GM19463 (cell line): ENCODE results near the gene SCRG1.
A peak's percentile ranks its signal among the peaks of the same experiment; 100 is the strongest.

Source experiments
- ATAC-seq: cut with Tn5 transposase; IDR thresholded peaks from one replicate; pipeline ENCODE4 v1.9.1; 2021; ENCODE audit warnings: mild to moderate bottlenecking, moderate library complexity; ENCODE audit not compliant: unreplicated experiment

SCRG1 gene

DNA sequence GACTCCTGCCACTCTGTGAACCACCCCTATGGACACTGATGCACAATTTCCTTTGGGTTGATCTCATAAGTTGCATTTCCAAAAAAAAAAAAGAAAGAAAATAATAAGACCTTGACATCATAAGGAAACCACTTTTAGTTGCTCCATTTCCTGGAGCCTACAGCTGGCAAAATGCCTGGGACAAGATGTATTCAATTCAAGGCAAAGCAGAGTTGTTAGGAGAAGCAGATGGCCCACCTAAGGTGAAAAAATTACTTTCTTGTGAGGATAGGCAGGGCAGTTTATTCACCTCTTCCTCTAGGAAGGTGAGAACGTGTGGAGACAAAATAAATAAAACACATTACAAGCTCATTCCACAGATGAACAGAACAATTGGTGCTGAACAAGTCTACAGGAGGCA, 14.1 kb upstream of the SCRG1 start:
- no peak for ATAC-seq

DNA sequence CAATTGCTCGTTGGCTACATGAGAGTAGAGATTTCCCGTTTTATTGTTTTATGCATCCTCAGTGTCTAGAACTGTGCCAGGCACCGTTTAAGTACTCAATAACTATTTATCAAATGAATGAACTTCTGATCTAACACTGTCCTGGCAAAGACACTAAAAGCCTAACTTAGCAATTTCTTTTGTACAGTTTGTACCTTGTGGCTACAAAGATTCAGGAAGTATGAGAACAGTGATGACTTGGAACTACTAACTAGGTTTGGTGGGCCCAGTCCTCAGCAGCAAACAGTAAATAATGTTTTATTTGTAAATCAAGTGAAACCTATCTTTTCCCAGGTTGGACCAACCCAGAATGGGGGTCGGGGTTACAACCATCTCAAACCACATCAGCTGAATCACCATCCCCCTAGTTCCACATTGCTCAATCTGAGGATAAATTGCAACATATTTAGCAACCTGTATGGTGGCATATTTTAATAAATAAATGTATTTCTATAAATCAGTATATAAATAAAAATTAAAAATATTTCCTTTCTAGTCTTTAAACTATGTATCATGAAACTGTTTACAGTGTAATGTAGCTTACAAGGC, 12.3 kb upstream of the SCRG1 start:
- ATAC-seq = no peak

DNA sequence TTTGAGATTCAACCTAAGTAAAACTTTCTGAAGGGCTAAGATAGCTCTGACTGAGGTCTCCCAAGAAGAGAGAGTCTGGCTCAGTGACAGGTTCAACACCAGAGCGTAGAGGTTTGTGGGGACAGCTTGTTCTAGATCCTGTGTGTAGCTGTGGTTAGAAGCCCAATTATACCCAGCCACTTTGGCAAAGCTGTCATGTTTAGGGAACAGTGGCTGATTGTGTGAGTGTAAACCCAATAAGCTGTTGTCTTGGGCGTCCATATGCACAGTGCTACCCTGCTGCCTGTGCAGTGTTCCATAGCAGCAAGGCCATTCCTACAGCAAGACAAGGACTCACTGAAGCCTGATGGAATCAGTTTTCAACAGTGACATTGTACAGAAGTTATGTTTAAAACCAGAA, 11.2 kb upstream of the SCRG1 start:
- ATAC-seq = no peak

DNA sequence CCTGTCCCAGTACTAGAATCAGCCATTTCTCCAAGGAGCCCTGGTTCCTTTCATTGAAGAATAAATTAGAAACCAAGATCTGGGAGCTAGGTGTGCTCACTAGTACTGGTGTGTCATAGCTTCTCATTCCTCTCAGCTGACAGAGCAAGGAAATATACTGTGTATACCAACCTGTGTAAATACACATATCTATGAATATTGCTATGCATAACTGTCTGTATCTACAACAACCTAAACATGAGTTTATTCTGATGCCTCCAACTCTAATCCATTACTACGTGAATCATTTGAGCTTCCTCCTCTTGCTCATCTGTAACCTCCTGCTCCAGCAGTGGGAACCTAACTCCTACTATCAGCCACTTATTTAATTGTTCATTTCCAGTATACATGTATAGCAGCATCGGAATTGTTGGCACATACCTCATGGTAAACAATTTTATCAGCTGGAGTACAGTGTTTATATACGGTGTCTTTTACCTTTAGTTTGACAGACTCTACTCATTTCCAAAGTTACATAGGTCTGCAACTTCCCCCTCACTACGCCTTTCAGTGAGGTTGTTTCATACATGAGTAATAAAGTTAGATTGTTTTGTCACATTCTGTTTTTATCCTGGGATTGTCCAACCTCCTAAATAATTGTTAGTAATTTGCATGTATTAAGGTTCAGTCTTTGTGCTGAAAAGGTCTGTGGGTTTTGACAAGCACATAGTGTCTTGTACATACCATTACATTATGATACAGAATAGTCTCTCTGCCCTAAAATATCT, 7.1 kb upstream of the SCRG1 start:
- peak; percentile 50 for ATAC-seq

DNA sequence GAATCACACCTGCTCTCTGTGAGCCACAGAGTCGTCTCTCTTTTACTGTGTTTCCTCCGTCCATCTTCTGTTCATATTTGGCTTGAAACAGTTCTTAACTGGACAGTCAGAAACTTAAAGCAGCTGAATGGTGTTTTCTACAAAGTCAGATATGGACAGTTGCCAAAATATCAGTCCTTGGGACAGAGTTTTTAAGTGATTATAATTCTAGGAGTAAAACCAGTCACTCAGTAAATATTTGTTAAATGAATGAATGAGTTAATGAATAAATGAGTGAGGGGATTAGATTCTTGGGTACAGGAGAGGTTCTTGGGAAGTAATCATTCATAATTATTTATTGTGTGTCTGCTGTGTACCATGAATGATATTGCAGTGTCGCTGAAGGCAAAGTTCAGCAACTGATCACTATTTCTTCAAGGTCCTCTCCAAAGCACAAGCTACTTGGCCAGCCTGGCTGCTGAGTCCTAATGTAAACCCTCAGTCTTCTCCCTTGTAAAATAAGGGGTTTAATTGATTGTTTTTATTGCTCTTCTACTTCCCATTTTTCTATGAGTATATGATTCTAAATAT, 5.5 kb upstream of the SCRG1 start:
- no peak for ATAC-seq

DNA sequence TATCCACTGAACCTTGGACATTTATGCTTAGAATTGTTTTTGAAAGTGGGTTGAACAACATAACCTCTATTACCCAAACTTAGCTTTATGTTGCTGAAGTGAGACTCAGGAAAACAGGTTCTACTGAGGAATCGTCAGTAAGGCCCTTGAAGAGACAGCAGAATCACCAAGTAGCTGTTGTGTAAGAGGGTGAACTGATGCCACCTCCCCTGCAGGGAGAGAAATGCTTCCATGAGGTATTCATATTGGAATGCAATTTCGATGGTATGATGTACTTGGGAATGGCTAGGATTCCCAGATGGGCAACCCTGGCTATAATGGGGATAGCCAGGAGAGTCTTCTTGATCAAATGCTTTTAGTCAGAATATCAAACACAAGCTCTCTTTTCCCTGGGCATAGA, 4.1 kb upstream of the SCRG1 start:
- ATAC-seq = no peak

DNA sequence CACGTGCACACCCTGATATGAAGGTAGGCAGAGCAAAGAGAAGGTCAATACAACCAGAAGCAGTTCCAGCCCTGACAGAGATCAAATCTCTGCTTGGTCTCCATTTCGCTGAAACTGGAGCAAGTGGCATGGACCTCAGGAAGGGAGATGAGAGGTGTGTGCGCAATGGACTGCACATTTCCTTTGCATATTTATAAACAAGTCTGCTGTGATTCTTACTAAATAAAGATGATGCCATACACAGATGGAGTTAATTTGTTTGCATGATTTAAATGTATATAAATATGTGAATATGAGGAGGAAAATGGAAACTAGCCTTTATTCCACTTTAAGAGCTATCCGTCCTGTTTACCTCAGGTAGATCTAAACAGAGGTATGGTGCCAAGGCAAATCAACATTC, 2.1 kb upstream of the SCRG1 start:
- no peak for ATAC-seq

DNA sequence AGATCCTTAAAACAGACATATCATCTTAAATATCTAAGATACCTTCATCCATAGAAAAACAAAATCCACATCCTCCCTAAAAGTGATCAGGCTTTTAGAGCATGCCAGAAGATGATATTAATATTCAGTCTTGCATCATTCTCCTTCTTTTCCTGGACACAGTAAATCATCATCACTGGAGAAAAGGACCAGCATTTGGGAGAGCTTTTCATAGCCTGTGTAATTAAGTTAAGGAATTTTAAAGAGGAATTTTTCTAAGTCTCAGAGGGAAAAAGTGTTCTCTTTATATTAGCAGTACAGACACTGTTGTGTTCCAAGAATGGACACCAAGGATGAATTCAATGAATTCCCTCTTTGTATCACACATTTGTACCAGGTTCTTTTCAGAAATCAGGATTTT, 696 bp downstream of the SCRG1 start:
- ATAC-seq = no peak

DNA sequence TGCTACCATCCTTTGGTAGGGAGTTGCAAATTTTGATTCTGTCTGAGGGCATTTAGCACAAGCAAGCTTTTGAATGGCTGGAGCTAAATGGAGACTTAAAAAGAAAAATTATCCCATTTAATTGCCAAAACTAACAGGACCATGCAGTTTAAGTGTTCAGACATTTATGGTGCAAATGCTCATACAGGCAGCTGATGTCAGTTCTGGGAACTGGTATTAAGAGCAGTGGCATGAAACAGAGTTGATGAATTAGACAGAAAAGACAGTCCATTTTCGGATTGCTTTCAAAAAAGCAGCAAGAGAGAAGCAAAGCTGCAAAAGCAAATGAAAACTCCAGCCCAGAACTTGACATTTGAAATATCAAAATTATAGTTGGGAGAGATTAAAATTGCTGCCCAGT, 1.3 kb downstream of the SCRG1 start:
- no peak for ATAC-seq

DNA sequence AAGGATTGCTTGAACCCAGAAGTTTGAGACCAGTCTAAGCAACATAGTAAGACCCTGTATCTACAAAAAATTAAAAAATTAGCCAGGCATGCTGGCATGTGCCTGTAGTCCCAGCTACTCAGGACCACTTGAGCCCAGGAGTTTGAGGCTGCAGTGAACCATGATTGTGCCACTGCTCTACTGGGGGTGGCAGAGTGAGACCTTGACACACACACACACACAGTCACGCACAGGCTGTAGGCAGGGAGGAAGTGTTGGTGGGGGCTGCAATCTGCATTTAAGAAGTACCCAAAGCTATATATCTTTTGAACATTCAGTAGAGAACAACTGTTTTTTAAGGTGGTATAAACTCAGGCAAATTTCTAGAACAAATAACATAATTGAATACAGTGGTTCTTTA, 7.2 kb downstream of the SCRG1 start:
- ATAC-seq = no peak

DNA sequence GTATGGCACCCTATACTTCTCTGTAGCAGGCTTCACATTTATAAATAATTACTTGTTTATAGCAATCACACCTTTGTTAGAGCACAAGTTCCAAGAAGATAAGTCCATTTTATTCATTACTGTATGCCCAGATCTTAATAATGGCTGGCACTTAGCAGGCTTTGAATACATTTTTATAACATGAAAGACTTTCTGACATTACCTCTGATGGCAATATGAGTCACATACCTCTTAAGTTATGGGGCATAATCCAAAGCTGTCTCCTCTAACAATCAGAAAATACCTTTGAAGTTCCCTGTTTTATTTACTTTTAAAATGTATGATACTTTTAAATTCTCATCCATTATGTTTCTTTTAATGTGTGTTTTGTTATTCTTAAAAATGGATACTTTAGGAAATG, 12.2 kb downstream of the SCRG1 start:
- no peak for ATAC-seq

DNA sequence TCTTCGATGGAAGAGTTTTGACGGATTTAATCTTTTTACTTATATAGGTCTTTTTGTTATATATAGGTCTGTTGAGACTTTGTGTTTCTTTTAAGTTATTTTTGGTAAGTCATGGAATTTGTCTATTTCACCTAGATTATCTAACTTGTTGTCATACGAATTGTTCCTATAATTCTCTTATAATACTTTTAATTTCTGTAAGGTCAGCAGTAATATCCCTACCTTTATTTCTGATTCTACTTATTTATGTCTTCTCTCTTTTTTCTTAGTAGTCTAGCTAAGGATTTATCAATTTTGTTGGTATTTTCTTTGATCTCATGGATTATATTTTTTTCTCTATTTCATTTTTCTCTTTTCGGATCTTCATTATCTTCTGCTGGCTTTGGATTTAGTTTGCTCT, 16.6 kb downstream of the SCRG1 start:
- ATAC-seq = no peak

DNA sequence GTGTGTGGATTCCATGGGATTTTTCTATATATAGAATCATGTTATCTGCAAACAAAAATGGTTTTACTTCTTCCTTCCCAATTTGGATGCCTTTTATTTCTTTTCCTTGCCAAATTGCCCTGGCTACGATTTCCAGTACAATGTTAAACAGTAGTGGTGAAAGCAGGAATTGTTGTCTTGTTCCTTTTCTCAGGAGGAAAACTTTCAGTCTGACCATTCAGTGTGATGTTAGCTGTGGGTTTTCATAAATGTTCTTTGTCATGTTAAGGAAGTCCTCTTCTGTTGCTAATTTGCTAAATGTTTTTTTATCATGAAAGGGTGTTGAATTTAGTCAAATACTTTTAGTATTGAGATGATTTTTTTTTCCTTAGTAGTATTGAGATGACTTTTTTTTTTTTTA, 17.3 kb downstream of the SCRG1 start:
- no peak for ATAC-seq

DNA sequence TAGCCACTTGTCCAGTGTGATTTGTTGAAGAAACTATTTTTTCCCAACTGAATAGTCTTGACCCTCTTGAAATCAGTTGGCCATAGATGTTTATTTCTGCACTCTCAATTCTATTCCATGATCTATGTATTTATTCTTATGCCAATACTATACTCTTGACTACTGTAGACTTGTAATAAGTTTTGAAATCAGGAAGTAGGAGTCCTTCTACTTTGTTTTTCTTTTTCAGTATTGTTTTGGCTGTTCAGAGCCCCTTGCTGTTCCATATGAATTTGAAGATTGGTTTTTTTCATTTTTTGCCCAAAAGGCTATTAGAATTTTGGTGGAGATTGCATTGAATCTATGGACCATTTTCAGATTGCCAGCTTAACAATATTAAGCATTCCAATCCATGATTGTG, 17.9 kb downstream of the SCRG1 start:
- ATAC-seq = no peak

DNA sequence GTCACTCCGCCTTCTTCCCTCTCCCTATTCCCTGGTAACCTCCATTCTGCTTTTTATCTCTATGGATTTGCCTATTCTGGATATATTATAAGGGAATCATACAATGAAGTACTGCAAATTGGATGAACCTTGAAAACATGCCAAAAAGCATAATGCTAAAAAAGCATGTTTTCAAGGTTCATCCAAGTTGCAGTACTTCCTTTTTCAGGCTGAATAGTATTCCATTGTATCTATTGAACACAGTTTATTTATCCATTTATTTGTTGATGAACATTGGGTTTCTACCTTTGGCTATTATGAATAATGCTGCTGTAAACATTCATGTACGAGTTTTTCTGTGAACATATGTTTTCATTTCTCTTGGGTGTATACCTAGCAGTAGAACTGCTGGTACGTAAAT, 19.0 kb downstream of the SCRG1 start:
- ATAC-seq = no peak

DNA sequence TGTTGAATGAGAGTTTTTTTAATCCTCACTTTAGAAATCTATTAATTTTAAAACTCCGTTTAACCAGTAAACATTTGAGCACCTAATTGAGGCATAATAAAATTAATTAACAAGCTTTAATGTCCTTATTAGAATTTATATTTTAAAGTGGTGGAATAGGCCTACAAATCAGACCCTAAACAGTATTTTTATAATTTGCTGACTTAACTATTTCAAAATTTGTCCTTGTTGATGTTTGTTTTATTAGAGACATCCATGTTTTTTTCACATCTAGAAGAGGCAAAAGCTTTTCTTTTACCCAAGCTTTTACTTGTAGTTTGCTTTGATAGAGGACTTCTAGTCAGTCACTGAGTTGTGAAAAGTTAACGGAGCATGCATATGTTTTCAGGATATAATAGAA, 24.3 kb downstream of the SCRG1 start:
- ATAC-seq = no peak

DNA sequence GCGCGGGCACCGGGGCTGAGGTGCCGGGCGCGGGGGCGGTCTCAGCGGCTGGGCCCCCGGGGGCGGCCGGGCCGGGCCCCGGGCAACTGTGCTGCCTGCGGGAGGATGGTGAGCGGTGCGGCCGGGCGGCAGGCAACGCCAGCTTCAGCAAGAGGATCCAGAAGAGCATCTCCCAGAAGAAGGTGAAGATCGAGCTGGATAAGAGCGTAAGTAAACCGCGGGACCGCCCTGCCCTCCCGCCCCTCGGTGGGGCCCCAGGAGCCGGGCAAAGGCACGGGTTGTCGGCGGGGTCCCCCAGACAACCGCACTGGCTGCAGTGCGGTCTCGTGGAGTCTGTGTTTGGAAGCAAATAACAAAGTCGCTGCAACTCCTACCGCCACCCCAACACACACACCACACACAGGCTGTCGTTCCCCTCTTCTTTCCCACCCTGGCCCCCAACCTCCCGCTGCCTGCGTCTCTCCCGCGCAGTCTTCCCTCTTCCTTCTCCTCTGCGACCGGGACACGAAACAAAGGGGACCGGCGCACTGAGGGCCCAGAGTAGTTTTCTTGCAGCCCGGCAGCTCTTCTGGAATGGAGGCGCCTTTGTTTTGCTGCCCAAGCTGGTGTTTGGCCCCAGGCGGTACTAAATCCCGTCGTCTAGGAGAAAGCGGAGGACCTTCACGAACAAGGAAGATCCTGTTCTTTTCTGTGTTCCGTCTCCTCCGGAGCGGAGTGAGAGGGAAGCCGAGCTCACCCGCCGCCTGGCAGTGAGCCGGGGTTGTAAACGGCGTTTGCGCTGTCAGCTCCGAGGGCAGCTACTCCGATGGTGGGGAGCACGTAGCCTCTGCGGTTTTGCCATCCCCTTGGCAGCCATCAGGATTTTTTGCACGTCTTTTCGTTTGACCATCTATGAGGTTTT, 27.4 kb downstream of the SCRG1 start:
- ATAC-seq = peak; percentile 17

DNA sequence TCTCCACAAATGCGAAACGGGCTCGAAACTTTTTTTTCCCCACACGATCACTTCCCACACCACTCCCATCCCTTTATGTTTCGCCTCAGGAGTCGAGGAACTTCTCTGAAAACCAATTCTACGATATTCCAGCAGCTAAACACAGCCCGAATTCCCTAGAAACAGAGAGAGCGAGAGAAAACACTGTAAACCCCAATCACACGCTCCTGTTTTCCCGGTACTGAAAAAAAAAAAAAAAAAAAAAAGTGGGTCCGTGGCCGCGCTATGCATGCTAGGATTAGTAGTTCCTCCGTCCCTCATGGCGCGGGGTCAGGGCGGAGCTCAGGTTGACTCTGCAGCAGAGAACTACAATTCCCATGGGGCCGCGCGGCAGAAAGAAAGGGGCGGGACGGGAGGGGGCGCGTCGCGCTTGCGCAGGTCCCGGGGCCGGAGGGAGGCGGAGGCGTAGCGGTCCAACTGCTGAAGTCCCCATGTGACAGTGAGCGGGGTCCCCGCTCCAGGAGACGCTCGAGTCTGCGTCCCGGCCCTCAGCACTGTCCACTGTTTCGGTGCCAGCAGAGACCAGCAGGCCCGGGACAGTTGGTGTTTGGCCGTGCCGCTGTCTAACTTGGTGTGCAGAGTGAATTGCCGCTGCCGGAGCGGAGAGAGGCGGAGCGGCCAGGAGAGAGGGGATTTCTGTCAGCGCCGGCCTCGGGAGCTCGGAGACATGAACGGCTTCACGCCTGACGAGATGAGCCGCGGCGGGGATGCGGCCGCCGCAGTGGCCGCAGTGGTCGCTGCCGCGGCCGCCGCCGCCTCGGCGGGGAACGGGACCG, 28.2 kb downstream of the SCRG1 start, which contains the start of gene SAP30:
TSS of gene SAP30 (plus strand) at position 478 of the 815 bp plus-strand sequence. CDS start at position 707, 229 bp downstream.
- ATAC-seq = peak; percentile 66

DNA sequence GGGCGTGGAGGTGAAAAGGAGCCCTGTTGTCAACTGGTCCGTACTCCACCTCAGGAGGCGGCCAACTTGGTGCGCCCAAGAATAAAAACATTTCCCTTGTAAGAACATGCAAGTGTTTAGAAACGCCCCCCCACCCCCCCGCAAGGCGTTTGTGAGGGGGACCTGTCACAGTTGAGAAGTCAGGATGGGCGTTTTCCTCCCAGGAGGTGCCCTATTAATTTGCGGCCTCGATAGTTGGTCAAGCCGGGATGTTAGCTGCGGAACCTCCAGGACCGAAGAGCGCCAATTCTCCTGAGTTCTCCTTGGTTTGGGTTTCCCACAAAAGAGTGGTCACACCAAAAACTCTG, 28.8 kb downstream of the SCRG1 start:
- peak; percentile 0 for ATAC-seq

DNA sequence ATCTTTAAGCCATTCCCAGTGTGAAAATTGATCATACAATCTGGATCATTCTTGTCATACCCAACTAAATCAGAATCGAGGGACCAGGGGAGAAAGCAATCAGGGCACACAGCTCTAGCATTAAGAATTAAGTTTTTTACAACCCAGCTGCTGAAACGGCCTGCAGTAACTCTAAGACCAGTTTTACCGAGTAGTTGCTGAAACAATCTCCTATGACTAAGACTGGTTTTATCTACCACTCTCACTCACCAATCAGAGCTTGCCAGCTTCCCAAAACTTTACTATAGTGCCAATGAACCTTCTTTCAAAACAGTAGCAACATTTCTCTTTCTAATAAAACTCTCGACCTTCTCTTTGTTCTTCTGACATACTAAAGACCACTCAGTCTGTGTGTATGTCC, 31.0 kb downstream of the SCRG1 start:
- ATAC-seq = no peak

DNA sequence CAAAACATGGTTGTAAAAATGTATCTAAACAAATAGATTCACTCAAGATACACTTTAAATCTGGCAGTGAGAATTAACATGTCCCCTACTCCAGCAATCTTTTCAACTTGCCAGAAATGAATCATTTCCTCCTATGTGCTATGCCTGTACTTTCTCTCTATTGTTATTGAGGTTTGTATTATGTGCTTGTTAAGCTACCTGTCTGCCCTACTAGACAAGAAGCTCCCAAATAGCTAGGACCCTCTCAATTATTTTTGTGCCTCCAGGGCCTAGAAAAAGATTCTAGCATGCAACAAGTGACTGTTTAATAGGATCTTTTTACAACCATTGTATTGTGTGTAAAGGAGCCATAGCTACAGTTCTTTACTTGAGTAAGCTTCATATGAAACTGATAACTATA, 31.6 kb downstream of the SCRG1 start:
- no peak for ATAC-seq
